Stimulated activated CD4-positive, alpha-beta T cell treated with anti-CD3 and anti-CD28 coated beads, Interleukin-4, amount 100 ng/mL, for 48 hours (primary cell): ENCODE results near the gene CCNI2.

Experiments
- DNase-seq, 2 donors: peaks; one replicate each; pipeline ENCODE4 v3.0.0-alpha.2; 2020; ENCODE audit warnings: low read depth in 2 of 2

The CCNI2 gene

GRCh38 chr5:132750471-132751230 is 3.4 kb downstream of the CCNI2 start:
- no peak for DNase-seq

GRCh38 chr5:132751444-132751843 is 4.2 kb downstream of the CCNI2 start:
- DNase-seq: peak in 1 of 2 donors; percentile 38

DNA sequence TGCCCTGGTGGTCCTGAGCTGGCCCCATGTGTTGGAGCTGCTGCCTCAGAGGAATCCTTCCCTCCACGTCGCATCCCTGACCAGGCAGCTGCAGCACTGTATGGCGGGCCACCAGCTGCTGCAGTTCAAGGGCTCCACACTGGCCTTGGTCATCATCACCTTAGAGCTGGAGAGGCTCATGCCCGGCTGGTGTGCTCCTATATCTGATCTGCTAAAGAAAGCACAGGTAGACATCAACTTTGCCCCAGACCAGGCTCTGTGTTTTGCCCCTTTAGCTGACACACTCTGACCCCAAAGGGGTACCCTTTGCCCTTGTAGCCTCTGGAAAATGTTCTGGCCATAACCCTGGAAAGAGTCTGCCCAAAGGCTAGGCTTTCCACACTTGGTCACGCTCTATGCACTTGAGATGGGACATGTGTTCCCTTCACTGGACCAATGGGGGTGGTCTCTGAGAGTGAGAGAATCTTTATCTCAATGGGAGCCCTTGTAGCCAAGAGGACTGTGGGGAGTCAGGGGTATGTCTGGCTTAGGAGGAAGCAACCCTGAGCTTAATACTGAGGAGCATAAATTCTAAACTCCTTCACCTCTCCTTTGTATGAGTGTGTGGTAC is 4.8 kb downstream of the CCNI2 start:
- DNase-seq: no peak

- no peak for DNase-seq
Observed at GRCh38 chr5:132752581-132753125, 5.4 kb downstream of the CCNI2 start.

DNA sequence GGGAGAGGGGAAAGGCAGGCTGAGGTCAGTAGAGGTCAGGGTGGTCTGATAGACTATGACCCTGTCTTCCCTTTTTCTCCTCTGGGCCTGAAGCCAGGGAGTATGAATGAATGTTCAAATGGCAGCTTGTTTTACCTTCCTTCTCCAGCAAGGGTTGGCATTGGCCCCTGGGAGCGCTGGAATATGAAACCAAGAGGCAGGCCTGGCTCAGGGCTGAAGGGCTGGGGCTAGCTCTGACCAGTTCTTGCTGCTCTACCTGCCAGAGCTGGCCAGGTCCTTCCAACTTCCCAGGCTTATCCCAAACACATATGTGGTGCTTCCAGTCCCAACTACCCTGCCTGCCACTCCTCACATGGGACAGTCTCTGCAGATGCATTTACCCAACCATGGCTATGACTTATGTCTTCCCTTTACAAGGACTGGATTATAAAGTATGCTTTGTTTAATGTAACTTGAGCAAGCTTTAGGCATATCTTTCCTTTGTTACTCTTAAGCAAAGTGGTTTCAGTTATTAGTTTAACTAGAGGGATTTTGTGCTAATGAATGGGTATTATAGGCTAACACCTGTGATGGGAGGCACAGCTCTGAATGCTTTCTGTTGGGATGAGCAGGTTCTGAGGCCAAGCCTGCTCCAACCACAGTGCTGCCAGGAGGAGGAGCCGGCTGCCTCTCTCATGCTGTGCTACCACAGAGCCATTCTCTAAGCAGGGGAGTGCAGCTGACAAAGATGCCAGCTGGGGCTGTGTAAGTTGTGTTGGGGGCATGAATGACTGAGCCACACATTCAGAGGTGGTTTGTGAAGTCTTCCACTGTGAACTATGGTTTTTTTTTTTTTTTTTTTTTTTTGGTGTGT is 6.1 kb downstream of the CCNI2 start:
- no peak for DNase-seq

- DNase-seq: no peak
Observed at GRCh38 chr5:132754111-132754510, 6.9 kb downstream of the CCNI2 start.

- no peak for DNase-seq
Observed at GRCh38 chr5:132754947-132755346, 7.7 kb downstream of the CCNI2 start.

- DNase-seq: no peak
Observed at GRCh38 chr5:132756542-132756941, 9.3 kb downstream of the CCNI2 start.

GRCh38 chr5:132758451-132758850 is 11.2 kb downstream of the CCNI2 start:
- DNase-seq: no peak

DNA sequence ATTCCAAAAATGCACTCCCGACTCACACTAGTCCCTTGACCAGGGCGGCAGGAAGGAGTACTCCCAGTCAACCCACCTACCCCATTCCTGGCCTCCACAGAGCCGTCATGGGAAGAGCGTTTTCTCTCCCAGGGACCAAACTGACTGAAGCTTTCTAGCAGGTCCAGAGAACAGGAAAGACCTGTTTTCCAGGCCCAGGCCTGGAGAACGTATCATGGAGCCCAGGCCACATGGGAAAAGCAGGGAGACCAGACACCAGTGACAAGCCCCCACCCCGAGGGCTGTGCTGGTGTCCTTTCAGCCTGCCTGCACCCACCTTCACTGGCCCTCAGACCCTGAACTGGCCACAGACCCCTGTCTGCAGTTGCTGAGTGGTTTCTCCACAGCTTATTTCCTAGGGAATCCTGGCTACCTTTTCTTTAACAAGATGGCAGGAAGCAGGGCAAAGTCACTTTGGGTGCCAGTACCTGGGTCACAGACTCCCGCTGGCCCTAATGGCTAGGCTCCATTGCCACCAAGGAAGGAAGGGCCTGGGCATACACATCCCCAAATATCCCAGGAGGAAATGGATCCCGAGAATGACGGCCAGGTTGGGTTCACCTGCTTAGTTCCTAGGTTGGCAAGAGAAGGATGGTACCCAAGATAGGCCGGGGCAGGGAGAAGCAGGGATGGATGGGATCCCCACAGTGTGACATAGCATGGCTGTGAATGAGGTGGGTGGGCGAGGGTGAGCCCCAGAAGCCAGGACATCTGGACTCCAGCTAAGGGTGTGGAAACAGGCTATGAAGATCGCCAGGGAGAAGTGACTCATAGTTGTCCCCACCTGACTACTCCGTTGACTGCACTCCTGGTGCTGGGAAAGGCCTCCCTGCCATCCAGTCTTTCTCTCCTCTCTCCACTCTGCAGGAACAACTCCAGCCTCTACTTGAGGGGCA is 12.2 kb downstream of the CCNI2 start:
- DNase-seq: no peak

DNA sequence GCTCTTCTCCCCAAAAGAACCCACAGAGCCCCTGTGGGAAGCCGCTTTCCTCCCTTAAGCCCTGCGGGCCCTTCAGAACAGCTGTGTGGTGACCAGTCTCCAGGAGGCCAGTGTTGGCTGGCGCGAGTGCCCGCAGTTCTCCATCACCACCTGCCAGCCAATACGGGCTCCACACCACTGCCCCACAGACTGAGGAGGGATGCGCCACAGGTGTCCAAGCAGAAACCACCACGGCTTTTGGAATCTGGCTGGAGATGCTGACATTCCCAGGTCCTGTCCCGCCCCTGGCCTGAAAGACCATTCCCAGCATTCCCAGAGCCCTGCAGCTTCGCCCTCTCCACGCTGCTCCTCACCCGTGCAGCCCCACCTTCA is 12.8 kb downstream of the CCNI2 start:
- DNase-seq: no peak

- DNase-seq: no peak
Observed at GRCh38 chr5:132760601-132761317, 13.5 kb downstream of the CCNI2 start.

GRCh38 chr5:132761321-132762240 is 14.4 kb downstream of the CCNI2 start:
- DNase-seq: no peak

GRCh38 chr5:132762246-132763000 is 15.2 kb downstream of the CCNI2 start:
- no peak for DNase-seq

DNA sequence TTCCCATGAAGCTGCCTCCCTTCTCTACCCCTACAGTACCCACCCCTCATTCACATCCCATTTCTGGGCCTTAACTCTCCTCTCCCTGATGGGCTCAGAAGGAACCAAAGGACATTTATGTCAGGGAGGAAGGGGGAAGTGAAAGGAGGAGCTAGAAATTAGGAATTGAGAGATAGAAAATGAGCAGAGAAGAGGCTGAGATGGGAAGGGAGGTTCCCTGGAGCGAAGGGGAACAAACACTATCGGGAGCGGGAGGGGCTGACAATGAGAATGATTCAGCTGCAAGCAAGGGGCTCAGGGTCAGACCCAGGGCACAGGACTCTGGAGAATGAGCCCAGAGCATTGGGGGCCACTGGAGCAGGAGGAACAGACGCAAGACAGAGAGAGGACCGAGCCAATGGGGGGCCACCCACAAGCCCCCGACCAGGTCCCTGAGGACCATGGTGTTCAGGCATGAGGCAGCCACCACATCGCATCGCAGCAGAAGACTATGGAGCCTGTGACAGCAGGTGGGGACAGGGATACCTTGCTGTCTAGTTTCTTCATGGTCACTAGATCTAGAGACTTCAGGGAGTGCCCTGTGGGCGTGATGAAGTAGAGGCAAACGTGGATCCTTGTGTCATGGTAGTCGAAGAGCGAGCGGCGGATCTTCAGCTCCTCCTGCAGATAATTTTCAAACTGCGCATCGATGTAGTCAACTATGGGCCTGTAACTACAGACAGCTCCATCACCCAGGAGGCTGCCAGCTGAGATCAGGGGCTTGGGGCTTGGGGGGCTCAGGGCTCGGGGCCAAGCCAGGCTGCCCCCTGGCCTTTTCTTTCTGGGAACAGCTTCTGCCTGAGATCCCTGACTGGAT is 16.2 kb downstream of the CCNI2 start:
- DNase-seq: no peak

DNA sequence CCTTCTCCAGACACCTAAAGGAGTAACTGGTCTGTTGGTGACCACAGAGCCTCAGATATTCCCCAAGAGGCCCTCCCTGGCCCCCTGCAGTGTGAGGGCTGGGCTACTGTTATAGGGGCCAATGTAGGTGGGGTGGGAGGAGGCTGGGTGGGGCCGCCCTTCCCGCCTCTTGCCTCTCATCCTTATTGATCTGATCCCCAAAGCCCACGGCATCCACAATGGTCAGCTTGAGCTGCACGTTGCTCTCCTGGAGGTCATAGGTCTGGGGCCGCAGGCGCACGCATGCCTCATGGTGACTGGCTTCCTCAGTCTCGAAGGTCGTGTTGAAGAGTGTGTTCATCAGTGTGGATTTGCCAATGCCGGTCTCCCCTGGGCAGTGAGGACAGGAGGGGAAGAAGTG is 16.8 kb downstream of the CCNI2 start:
- no peak for DNase-seq

GRCh38 chr5:132764671-132765238 is 17.5 kb downstream of the CCNI2 start:
- no peak for DNase-seq
